Mesothelial cell of epicardium (in vitro differentiated cells): ENCODE data around the gene CPD. TPM values are rescaled to one million over a fixed set of nuclear protein-coding genes. Genes with fewer than 3 reads are reported as not detected.

Experiments used
- DNase-seq, 2 experiments: peaks; one replicate each; pipeline ENCODE4 v3.0.0; 2021; ENCODE audit warnings: low spot score in 2 of 2; ENCODE audit not compliant: unreplicated experiment in 2 of 2
- H3K27ac Mint-ChIP-seq: 2 replicates; pipeline ENCODE4 v1.8.0; 2021; ENCODE audit warnings: mixed read lengths
- H3K27me3 Mint-ChIP-seq: 2 replicates; pipeline ENCODE4 v1.8.0; 2021; ENCODE audit warnings: low read depth, mixed read lengths
- H3K36me3 Mint-ChIP-seq: 2 replicates; pipeline ENCODE4 v1.8.0; 2021; ENCODE audit warnings: mixed read lengths
- H3K4me1 Mint-ChIP-seq: 2 replicates; pipeline ENCODE4 v1.8.0; 2021; ENCODE audit warnings: mixed read lengths
- H3K4me3 Mint-ChIP-seq: 2 replicates; pipeline ENCODE4 v1.8.0; 2021; ENCODE audit warnings: mild to moderate bottlenecking, moderate library complexity, mixed read lengths
- H3K9me3 Mint-ChIP-seq: 2 replicates; pipeline ENCODE4 v1.8.0; 2021; ENCODE audit warnings: mixed read lengths
- total RNA-seq: library from RNA; stranded (reverse); gene quantifications from 3 replicates; pipeline ENCODE4 v1.2.1, GENCODE V29; 2021
- TF ChIP-seq, protein P1 (sequence below): fragments of 200-600 bp; sonication (generic); IDR thresholded peaks from one replicate; pipeline ENCODE4 v1.5.0; 2021; ENCODE audit warnings: antibody characterized with exemption; ENCODE audit not compliant: unreplicated experiment

CPD gene
- total RNA-seq, 1 donor from 2014 or later = 49.3 TPM

DNA sequence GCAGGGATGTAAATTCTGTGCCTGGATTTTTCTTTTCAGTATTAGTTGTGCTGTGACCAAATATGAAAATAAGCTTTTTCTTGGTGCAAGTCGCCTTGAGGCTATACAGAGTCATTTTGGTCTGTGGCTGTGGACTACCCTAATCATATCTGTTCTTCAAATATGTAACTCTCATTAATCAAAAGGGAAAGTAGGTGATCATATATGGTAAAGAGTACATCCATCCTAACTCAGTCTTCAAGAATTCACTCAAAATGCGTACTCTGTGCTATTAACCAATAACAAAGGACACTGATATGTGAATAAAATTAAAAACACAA lies 2.6 kb downstream of the CPD start:
- TF ChIP-seq, protein P1, sequence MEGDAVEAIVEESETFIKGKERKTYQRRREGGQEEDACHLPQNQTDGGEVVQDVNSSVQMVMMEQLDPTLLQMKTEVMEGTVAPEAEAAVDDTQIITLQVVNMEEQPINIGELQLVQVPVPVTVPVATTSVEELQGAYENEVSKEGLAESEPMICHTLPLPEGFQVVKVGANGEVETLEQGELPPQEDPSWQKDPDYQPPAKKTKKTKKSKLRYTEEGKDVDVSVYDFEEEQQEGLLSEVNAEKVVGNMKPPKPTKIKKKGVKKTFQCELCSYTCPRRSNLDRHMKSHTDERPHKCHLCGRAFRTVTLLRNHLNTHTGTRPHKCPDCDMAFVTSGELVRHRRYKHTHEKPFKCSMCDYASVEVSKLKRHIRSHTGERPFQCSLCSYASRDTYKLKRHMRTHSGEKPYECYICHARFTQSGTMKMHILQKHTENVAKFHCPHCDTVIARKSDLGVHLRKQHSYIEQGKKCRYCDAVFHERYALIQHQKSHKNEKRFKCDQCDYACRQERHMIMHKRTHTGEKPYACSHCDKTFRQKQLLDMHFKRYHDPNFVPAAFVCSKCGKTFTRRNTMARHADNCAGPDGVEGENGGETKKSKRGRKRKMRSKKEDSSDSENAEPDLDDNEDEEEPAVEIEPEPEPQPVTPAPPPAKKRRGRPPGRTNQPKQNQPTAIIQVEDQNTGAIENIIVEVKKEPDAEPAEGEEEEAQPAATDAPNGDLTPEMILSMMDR = no peak
- Mint-ChIP-seq H3K27ac (no peak overlapping the region), H3K4me1 (peaks cover 48% of the 10 kb centered on the region), H3K4me3 (peak overlapping the region; percentile 73), H3K9me3 (no peaks in the 10 kb centered on the region), H3K27me3 (no peaks in the 10 kb centered on the region), H3K36me3 (peaks cover 3% of the 10 kb centered on the region)
- no peak for DNase-seq

DNA sequence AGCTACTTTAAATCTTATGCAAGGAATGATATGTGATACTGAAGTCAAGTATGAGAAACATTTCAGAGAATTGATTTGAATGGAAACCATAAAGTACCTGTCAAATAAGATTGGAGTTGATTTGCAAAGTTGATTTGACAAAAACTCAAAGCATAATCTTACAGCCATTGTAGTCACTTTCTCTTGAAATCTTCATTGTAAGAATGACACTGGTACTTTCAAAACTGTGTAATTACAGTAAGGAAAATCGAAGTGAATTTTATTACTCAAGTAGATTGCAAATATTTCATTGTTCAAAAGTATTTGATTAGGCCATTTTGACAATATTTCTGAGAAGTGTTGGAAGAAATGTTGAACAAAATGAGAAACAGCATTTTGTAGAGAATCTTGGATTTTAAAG lies 3.6 kb downstream of the CPD start:
- Mint-ChIP-seq H3K27me3 (no peaks in the 10 kb centered on the region), H3K27ac (no peak overlapping the region), H3K9me3 (no peaks in the 10 kb centered on the region), H3K4me1 (peaks cover 38% of the 10 kb centered on the region), H3K4me3 (no peak overlapping the region), H3K36me3 (peaks cover 7% of the 10 kb centered on the region)
- TF ChIP-seq, protein P1 = no peak
- no peak for DNase-seq

DNA sequence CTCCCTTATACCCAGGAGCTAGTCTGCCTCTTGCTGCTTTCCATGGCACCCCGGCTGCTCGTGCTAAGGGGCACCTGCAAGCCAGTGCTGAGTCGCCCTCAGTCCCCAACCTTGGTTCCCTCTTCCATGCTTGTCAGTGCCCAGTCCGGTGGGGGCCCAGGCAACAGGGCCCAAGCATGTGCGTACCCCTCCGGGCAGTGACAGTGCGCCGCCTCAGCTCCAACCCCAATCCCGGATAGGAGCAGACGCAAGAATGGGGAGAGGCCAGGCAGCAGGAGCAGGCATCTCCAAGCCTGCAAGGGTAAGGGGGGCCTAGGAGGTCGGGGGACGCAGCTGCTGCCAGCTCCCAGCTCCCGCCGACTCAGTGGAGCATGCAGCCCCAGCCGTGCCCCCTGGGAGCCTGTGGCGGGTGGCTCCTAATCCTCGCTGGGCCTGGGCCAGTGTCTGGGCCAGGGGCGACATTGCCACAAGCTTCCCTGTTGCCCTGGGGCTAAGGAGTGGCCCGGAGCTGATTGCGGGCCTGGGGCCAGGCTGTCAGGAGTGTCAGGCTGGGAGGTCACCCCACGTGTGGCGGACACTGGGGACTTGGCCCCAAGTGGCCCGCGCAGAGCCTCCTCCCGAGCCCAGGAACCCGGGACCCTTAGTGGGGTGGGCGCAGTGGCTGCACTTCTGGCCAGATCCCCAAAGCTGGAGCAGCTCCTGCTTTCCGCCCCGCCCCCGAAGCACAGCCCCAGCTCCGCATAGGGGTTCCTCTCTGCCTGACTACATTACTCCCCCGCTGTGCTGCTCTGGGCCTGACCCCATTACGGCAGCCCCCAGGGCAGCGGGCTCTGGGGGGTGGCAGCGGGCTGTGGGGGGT lies 9.8 kb downstream of the CPD start:
- no peak for DNase-seq
- Mint-ChIP-seq H3K27me3 (no peaks in the 10 kb centered on the region), H3K4me1 (no peaks in the 10 kb centered on the region), H3K36me3 (peaks cover 21% of the 10 kb centered on the region), H3K9me3 (no peaks in the 10 kb centered on the region), H3K27ac (no peak overlapping the region), H3K4me3 (no peak overlapping the region)
- TF ChIP-seq, protein P1 = no peak

- Mint-ChIP-seq H3K4me3 (no peak overlapping the region), H3K9me3 (no peaks in the 10 kb centered on the region), H3K27me3 (no peaks in the 10 kb centered on the region), H3K4me1 (peaks cover 7% of the 10 kb centered on the region), H3K36me3 (peaks cover 21% of the 10 kb centered on the region), H3K27ac (no peak overlapping the region)
- TF ChIP-seq, protein P1 = no peak
- DNase-seq = no peak
Measured at GRCh38 chr17:30389756-30390300, 11.1 kb downstream of the CPD start.

DNA sequence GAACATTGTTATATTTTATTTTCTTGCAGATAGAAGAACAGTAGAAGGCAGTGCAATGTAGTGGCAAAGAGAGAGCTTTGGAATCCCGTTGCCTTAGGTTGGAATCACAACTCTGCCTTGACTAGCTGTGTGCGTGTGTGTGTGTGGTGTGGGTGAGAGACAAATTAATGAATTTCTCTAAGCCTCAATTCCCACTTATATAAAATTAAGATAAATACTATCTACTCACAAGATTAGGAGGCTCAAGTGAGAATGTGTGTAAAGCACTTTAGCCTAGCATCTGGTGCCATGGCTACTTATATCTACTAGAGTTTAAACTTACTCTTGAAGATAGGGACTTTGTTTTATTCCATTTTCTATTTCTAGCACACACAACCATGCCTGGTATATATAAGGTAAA lies 12.8 kb downstream of the CPD start:
- DNase-seq = no peak
- TF ChIP-seq, protein P1 = no peak
- Mint-ChIP-seq H3K27ac (no peak overlapping the region), H3K9me3 (no peaks in the 10 kb centered on the region), H3K27me3 (no peaks in the 10 kb centered on the region), H3K36me3 (peaks cover 15% of the 10 kb centered on the region), H3K4me1 (peaks cover 22% of the 10 kb centered on the region), H3K4me3 (no peak overlapping the region)
